Colonic mucosa (tissue), 4 donors: Measurements from ENCODE around the gene KREMEN2. TPM values are rescaled to one million over a fixed set of nuclear protein-coding genes. Genes with fewer than 3 reads are reported as not detected.

ENCODE experiments used
- DNase-seq: peaks from one replicate; pipeline ENCODE4 v3.0.0-alpha.2; 2020
- H3K27ac ChIP-seq: fragments of 200-600 bp; one replicate; pipeline ENCODE4 v1.8.0; 2021
- H3K27me3 ChIP-seq: fragments of 200-600 bp; one replicate; pipeline ENCODE4 v1.8.0; 2021
- H3K36me3 ChIP-seq: fragments of 200-600 bp; one replicate; pipeline ENCODE4 v1.8.0; 2021
- H3K4me1 ChIP-seq: fragments of 200-600 bp; one replicate; pipeline ENCODE4 v1.8.0; 2021; ENCODE audit warnings: mild to moderate bottlenecking
- H3K4me3 ChIP-seq: fragments of 200-600 bp; one replicate; pipeline ENCODE4 v1.8.0; 2021
- H3K9ac ChIP-seq, 2 donors: one replicate each; pipeline ENCODE4 v1.7.0; 2013; ENCODE audit warnings: control low read depth in 2 of 2, low read depth in 2 of 2, low read length in 2 of 2
- H3K9me3 ChIP-seq: fragments of 200-600 bp; one replicate; pipeline ENCODE4 v1.8.0; 2021
- CTCF ChIP-seq: fragments of 200-600 bp; IDR thresholded peaks from one replicate; pipeline ENCODE4 v1.8.0; 2022; ENCODE audit warnings: antibody characterized with exemption, mild to moderate bottlenecking
- intact Hi-C: fragments of 100-400 bp; cut with DNase I; formaldehyde crosslinking; loops from one replicate; pipeline ENCODE4 v1.14.1; 2022
- total RNA-seq, 2 donors: library from RNA; stranded (reverse); fragmentation: NEBNext Ultra II Directional in 1 of 2; extraction: Animal tissue kit (Norgen Biotek cat#: 25700) in 1 of 2; gene quantifications; one replicate each; pipeline ENCODE4 v1.2.1, GENCODE V29; 2021
- donor health status: healthy.
- donor health status: DM: no; HTN: no; CAD: no.
- donor health status: DM: no; HTN: no; CAD: no.

The KREMEN2 gene
- total RNA-seq, 2 donors from 2014 or later, result 1.4 to 1.5 TPM

GRCh38 chr16:2987286-2987685, 23.2 kb downstream of the KREMEN2 start:
- intact Hi-C loops, result no loop called here
- TF ChIP-seq CTCF, result no peak

GRCh38 chr16:2987833-2988232, 23.8 kb downstream of the KREMEN2 start:
- intact Hi-C loops, result no loop called here
- Histone ChIP-seq H3K27me3 (no peaks in the 10 kb centered on the region), H3K36me3 (no peaks in the 10 kb centered on the region), H3K4me1 (peaks cover 3% of the 10 kb centered on the region), H3K27ac (no peak overlapping the region), H3K4me3 (no peak overlapping the region), H3K9me3 (no peaks in the 10 kb centered on the region), H3K9ac (no peak overlapping the region)
- no peak for DNase-seq
- no peak for TF ChIP-seq CTCF

More at GRCh38 chr16:2987286-2987685, 23.2 kb downstream of the KREMEN2 start:
- no peaks in the 10 kb centered on the region for H3K9me3 ChIP-seq
- no peak for DNase-seq
- H3K4me1 ChIP-seq, result peaks cover 3% of the 10 kb centered on the region
- H3K27ac ChIP-seq, result no peak overlapping the region
- no peaks in the 10 kb centered on the region for H3K27me3 ChIP-seq
- no peak overlapping the region for H3K4me3 ChIP-seq
- no peaks in the 10 kb centered on the region for H3K36me3 ChIP-seq
- H3K9ac ChIP-seq, result no peak overlapping the region

- no peak overlapping the region for H3K9ac ChIP-seq
- no peak for TF ChIP-seq CTCF
- H3K27ac ChIP-seq, result no peak overlapping the region
- intact Hi-C loops, result no loop called here
- H3K36me3 ChIP-seq, result no peaks in the 10 kb centered on the region
- H3K9me3 ChIP-seq, result no peaks in the 10 kb centered on the region
- H3K4me3 ChIP-seq, result no peak overlapping the region
- H3K27me3 ChIP-seq, result no peaks in the 10 kb centered on the region
- H3K4me1 ChIP-seq, result peaks cover 3% of the 10 kb centered on the region
- no peak for DNase-seq
Measured at GRCh38 chr16:2988590-2989099, 24.6 kb downstream of the KREMEN2 start.

- H3K27ac ChIP-seq, result no peak overlapping the region
- TF ChIP-seq CTCF, result no peak
- H3K4me3 ChIP-seq, result no peak overlapping the region
- H3K4me1 ChIP-seq, result no peaks in the 10 kb centered on the region
- DNase-seq, result peak; percentile 55
- no peak overlapping the region for H3K9ac ChIP-seq
- no peaks in the 10 kb centered on the region for H3K36me3 ChIP-seq
- intact Hi-C loops, result no loop called here
- H3K27me3 ChIP-seq, result no peaks in the 10 kb centered on the region
- no peaks in the 10 kb centered on the region for H3K9me3 ChIP-seq
Measured at GRCh38 chr16:2990891-2991290, 26.8 kb downstream of the KREMEN2 start.

- no peak for TF ChIP-seq CTCF
- Histone ChIP-seq H3K27ac (no peak overlapping the region), H3K4me1 (no peaks in the 10 kb centered on the region), H3K9ac (no peak overlapping the region), H3K36me3 (no peaks in the 10 kb centered on the region), H3K27me3 (no peaks in the 10 kb centered on the region), H3K9me3 (no peaks in the 10 kb centered on the region), H3K4me3 (no peak overlapping the region)
- peak; percentile 45 for DNase-seq
- intact Hi-C loops, result no loop called here
Measured at GRCh38 chr16:2991566-2992261, 27.6 kb downstream of the KREMEN2 start.
